Peyer's patch (tissue), 4 donors: Measurements from ENCODE around the gene TMEM170B. TPM values are rescaled to one million over a fixed set of nuclear protein-coding genes. Genes with fewer than 3 reads are reported as not detected.
A peak's percentile ranks its signal among the peaks of the same experiment; 100 is the strongest.

ENCODE experiments used
- DNase-seq, 3 donors: peaks; one replicate each; pipeline ENCODE4 v3.0.0-alpha.2; 2017 to 2019
- H3K27ac ChIP-seq, 4 donors: fragments of 200-600 bp; sonication (generic); one replicate each; pipeline ENCODE4 v1.5.1; 2016 to 2019
- H3K27me3 ChIP-seq, 2 donors: fragments of 200-600 bp; sonication (generic); one replicate each; pipeline ENCODE4 v1.5.1; 2019
- H3K36me3 ChIP-seq, 3 donors: fragments of 200-600 bp; sonication (generic); one replicate each; pipeline ENCODE4 v1.5.1; 2016 to 2019
- H3K4me1 ChIP-seq, 4 donors: fragments of 200-600 bp; sonication (generic); one replicate each; pipeline ENCODE4 v1.5.1; 2016 to 2019
- H3K4me3 ChIP-seq, 4 donors: fragments of 200-600 bp; sonication (generic); 1 replicate in 3 of 4; 2 replicates in 1 of 4; pipeline ENCODE4 v1.5.1; 2016 to 2019; ENCODE audit warnings: mild to moderate bottlenecking in 1 of 4
- H3K9me3 ChIP-seq, 4 donors: fragments of 200-600 bp; sonication (generic); one replicate each; pipeline ENCODE4 v1.5.1; 2016 to 2019; ENCODE audit warnings: mild to moderate bottlenecking in 1 of 4
- POLR2A ChIP-seq, 2 donors: fragments of 450-650 bp; IDR thresholded peaks; one replicate each; pipeline ENCODE4 v1.5.1; 2017; ENCODE audit warnings: antibody characterized with exemption in 2 of 2, mild to moderate bottlenecking in 2 of 2, moderate library complexity in 2 of 2
- total RNA-seq, 4 donors: library from RNA; depleted of rRNA; stranded (reverse); fragments of >200 nt; gene quantifications; one replicate each; pipeline ENCODE4 v1.1.0, GENCODE V29; 2016
- TF ChIP-seq, protein P1 (sequence below), 6 experiments: fragments of 450-650 bp in 4 of 6; fragments of 200-600 bp in 2 of 6; sonication (generic) in 1 of 6; IDR thresholded peaks; one replicate each; pipeline ENCODE4 v1.5.1; 2017 to 2019; ENCODE audit warnings: antibody characterized with exemption in 6 of 6, mild to moderate bottlenecking in 3 of 6, moderate library complexity in 1 of 6

The TMEM170B gene
- total RNA-seq, 4 donors from 2014 or later = 0.35 to 1.7 (median 0.96) TPM

DNA sequence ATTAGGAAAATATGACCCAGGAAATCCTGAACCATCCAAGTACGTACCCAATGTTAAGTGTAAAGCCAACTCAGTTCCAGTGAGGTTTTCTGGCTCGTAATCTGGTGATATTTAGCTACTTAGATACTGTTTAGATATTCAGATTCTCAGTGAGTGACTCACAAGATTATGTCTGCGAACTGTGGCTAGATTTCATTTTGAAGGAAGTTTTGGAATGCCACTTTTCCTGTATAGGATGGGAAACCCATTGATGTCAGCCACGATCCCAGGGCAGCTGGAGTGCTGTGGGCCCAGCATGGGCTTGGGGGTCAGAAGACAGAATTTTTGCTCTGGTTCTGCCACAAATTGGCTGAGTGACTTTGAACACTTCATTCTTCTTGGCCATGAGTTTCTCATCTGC, 76.3 kb downstream of the TMEM170B start:
- Histone ChIP-seq H3K9me3 (no peaks in the 10 kb centered on the region), H3K27ac (peak overlapping the region in 1 of 4 donors; percentile 25), H3K4me1 (no peaks in the 10 kb centered on the region), H3K36me3 (no peaks in the 10 kb centered on the region), H3K27me3 (no peaks in the 10 kb centered on the region), H3K4me3 (no peak overlapping the region)
- no peak for TF ChIP-seq POLR2A (IDR thresholded peaks at IDR 0.05)
- TF ChIP-seq, protein P1, sequence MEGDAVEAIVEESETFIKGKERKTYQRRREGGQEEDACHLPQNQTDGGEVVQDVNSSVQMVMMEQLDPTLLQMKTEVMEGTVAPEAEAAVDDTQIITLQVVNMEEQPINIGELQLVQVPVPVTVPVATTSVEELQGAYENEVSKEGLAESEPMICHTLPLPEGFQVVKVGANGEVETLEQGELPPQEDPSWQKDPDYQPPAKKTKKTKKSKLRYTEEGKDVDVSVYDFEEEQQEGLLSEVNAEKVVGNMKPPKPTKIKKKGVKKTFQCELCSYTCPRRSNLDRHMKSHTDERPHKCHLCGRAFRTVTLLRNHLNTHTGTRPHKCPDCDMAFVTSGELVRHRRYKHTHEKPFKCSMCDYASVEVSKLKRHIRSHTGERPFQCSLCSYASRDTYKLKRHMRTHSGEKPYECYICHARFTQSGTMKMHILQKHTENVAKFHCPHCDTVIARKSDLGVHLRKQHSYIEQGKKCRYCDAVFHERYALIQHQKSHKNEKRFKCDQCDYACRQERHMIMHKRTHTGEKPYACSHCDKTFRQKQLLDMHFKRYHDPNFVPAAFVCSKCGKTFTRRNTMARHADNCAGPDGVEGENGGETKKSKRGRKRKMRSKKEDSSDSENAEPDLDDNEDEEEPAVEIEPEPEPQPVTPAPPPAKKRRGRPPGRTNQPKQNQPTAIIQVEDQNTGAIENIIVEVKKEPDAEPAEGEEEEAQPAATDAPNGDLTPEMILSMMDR (IDR thresholded peaks at IDR 0.05) = no peak
- DNase-seq = no peak

DNA sequence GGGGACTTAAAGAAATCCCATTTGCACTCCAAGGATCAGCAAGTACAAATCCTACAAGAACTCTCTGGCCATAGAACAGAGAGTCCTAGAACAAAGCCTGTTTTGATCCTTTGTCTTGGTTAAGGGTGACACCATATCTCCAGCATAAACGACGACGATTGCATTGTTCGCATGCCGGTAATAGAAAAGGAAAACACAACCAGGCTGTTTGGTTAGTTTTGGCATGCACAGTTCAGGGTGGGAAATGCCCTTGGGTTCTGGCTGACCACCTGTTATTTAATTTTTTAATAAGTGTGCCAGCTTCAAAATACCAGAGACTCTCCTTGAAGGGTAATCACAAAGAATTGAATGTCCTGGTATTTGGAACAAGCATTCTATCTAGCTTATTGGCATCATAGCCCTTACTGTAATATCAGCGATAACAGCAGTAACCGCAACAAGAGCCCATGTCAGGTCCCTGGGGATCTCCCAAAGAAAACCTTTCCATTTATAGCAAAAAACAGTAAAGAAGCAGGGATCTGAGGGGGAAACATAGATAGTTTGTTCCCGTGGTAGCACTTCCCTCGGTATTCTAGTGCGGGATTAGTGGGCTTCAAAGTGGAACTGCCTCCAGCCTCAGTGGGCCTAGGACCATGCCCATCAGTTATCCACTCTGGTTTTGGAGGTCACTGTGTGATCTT, 77.1 kb downstream of the TMEM170B start:
- Histone ChIP-seq H3K36me3 (no peaks in the 10 kb centered on the region), H3K4me3 (no peak overlapping the region), H3K27ac (peak overlapping the region in 1 of 4 donors; percentile 25), H3K4me1 (no peaks in the 10 kb centered on the region), H3K27me3 (no peaks in the 10 kb centered on the region), H3K9me3 (no peaks in the 10 kb centered on the region)
- TF ChIP-seq, protein P1 (IDR thresholded peaks at IDR 0.05) = no peak
- TF ChIP-seq POLR2A (IDR thresholded peaks at IDR 0.05) = no peak
- no peak for DNase-seq

DNA sequence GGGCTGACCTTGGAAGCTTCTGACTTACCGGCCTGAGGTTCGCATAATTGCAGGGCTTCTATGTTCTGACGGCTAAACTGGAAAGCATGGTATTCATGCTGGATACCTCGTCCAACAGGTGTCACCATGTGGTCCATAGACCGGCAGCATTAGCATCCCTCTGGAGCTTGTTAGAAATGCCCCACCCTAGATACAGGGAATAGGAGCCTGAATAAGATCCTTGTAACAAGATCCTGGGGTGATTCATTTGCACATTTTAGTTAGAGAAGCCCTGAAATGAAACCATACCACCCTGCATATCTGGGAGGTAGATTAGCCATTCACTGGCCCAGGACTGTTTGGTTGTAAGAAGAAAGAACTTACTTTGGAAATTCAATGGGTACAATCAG, 77.7 kb downstream of the TMEM170B start:
- Histone ChIP-seq H3K27me3 (no peaks in the 10 kb centered on the region), H3K9me3 (no peaks in the 10 kb centered on the region), H3K36me3 (no peaks in the 10 kb centered on the region), H3K27ac (no peak overlapping the region), H3K4me3 (no peak overlapping the region), H3K4me1 (no peaks in the 10 kb centered on the region)
- DNase-seq = no peak
- TF ChIP-seq, protein P1 (IDR thresholded peaks at IDR 0.05) = no peak
- TF ChIP-seq POLR2A (IDR thresholded peaks at IDR 0.05) = no peak

DNA sequence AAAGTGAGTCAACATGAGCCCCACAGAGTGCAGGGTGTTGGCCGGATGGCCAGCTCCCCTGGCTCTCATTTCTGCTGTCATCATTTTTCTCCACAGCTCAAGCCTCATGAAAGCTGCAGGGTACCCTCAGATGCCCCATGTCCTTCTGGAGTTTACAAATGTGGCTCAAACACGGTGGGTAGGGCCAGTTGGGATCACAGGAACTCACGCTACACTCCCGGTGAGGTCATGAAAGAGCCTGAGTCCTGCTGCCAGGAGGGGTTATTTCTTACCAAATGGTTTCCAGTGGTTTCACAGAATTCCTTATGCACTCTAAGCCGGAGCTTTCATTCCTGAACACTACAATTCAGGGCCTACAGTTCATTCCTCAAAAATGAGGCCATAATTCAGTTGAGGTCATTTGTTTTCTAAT, 78.7 kb downstream of the TMEM170B start:
- Histone ChIP-seq H3K9me3 (no peaks in the 10 kb centered on the region), H3K27ac (no peak overlapping the region), H3K27me3 (no peaks in the 10 kb centered on the region)

DNA sequence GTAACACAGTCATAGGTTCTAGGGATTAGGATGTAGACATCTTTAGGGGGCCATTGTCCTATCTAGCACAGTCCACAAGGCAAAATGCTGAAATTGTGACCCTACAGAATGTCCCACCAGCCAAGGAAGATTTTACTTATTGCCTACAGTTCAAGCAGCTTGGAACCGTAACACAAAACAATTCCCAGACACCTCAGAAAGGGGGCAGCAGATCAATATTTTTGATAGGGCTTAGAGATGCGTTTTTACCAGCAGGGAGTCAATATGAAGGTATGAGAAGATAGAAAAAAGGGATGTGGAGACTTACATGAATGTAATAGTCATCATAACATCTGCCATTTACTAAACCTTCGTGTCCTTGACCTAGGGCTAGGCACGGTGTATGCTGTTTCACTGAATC, 81.0 kb downstream of the TMEM170B start:
- TF ChIP-seq, protein P1 (IDR thresholded peaks at IDR 0.05) = peak in 3 of 6 experiments; percentile 11 to 22 (median 16)
- no peak for TF ChIP-seq POLR2A (IDR thresholded peaks at IDR 0.05)
- H3K27ac ChIP-seq = no peak overlapping the region
- H3K27me3 ChIP-seq = no peaks in the 10 kb centered on the region
- DNase-seq = no peak
- no peaks in the 10 kb centered on the region for H3K9me3 ChIP-seq
- no peaks in the 10 kb centered on the region for H3K36me3 ChIP-seq
- no peaks in the 10 kb centered on the region for H3K4me1 ChIP-seq
- H3K4me3 ChIP-seq = no peak overlapping the region

More for the DNA sequence above, 78.7 kb downstream of the TMEM170B start:
- TF ChIP-seq POLR2A (IDR thresholded peaks at IDR 0.05) = no peak
- TF ChIP-seq, protein P1 (IDR thresholded peaks at IDR 0.05) = no peak
- DNase-seq = no peak
- Histone ChIP-seq H3K4me3 (no peak overlapping the region), H3K36me3 (no peaks in the 10 kb centered on the region), H3K4me1 (no peaks in the 10 kb centered on the region)
